Stimulated activated naive CD8-positive, alpha-beta T cell treated with anti-CD3 and anti-CD28 coated beads, Interleukin-15, Interleukin-2, amounts not matched to agents 100 U/mL and 50 U/mL, for 24 hours (primary cell): ENCODE data around the gene ABTB2.

Experiments
- ATAC-seq: fragments of 150-1000 bp; cut with Tn5 transposase; one replicate; pipeline ENCODE4 v1.10.0; 2021
- DNase-seq: peaks from one replicate; pipeline ENCODE4 v3.0.0; 2021

The ABTB2 gene

DNA sequence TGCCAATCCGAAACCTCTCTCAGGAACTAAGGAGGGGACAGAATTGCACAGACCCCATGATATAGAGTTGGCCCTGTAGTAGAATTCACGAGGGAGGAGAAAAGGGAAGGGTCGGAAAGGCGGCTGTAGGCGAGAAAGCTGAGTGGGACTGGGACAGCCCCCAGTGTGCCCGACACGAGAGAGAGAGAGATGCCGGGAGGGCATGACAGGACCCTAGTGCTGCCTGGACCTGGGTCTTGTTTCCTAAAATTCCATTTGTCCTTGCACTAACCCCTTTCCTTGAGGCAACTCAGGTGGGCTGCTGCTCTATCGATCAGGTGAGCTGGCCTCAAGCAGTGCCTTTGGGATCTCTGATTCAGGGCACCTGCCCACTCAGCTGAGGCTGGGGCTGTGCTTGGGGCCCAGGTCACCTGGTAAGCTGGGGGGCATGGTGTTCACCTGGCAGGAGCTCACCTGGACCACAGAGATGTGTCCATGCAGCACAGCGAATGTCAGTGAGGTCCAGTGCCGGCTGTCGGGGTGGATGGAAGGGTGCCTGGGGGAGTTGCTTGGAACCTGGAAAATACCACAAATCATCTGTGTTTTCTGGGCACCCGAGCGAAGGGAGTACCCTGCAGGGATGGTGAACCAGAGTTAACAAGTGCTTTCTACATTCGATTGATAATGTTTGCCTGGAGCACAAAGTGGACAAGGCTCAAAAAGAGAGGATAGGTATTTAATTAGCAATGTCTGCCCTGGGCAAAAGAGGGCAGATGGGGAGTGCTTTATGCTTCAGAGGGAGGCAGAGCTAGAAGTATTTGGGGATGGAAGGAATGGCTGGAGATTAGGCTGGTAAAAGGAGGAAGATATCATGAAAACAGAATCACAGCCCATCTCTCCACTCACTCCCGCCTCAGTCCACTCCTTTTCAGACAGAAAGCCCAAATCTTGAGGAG, 190.7 kb downstream of the ABTB2 start:
- DNase-seq, result no peak

DNA sequence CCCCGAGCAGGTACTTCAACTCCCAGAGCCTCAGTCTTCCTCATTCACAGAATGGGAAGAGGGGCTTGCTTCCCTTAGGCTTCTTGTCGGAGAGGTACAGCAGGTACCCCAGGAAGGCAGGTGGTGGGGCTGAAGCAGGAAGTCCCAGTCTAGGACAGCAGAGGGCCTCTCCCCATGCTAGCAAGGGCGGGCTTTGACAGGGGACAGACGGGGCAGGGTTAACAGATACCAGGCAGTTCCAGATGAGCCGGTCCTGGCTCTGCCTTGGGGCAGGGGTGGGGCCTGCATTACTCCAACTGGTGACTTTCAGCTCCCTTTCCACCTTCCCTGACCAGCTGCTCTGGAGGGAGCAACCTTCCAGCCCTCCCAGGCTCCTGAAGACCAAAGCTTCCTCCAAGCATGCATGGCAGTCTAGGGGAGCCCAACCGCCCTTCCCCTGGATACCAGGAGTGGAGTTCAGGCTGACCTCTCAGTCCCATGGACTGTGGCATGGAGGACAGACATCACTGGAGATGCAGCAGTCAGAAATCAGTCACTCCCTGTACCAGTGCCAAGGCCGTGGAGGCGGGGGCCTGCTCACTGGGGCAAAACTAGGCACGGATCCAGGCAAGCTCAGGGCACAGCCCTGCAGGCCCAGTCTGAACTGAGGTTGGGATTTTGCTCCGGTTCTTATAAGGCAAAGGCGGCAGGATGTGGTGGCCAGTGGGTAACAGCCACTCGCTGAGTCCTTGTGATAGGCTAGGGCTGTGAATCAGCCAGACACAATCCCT, 191.8 kb downstream of the ABTB2 start:
- ATAC-seq (no peak), DNase-seq (no peak)

More for the DNA sequence above, 190.7 kb downstream of the ABTB2 start:
- no peak for ATAC-seq

DNA sequence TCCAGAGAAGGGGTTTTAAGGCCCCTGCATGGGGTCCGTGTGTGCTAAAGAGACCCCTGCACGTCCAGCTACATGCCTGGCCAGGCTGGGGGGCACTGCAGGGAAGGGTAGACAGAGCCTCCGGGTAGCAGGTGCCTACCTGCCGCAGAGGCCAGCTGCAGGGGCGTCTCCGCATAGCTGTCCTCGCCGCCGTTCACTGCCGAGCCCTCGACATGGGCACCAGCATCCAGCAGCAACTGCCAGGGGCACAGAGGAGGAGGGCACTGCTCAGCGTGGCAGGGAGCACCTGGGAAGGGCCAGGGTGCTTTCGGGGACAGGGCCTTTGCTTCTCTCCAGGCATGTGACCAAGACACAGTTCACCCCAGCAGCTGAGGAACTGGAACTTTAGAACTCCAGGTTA, 192.7 kb downstream of the ABTB2 start:
- ATAC-seq, result no peak
- DNase-seq, result no peak

DNA sequence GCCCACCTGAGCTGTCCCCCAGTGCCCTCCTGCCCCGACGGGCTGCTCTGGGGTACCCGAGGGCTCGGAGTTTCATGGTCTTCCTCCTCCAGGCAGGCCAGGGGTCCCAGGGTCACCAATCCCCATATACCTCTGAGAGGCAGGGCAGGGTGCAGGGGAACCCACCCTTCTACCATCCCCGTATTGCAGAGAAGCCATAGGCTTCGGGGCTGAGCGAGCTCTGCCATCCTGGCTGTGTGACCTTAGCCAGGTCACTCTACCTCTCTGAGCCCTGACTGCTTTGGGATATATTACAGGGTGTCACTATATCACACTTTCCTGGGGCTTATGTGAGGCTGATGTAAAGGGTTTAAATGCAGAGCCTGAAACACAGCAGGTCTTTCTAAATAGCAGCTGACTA, 195.0 kb downstream of the ABTB2 start:
- DNase-seq (no peak), ATAC-seq (no peak)

DNA sequence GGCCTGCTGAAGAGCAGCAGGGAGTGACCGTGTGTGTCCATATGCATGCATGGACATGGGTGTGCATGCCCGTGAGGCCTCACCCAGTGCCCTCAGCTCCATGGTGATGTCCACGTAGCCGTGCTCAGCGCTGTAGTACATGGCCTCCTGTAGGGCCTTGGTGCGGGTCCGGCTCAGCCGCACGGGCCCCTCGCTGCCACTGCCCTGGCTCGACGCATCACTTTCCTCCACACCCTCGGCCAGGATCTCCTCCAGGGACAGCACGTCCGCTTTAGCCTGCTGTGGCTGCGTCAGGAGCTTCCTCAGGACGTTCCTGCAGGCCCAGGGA, 195.4 kb downstream of the ABTB2 start:
- ATAC-seq, result no peak
- no peak for DNase-seq

GRCh38 chr11:34161812-34162492, 195.9 kb downstream of the ABTB2 start:
- DNase-seq, result peak; percentile 63
- peak; percentile 88 for ATAC-seq

DNA sequence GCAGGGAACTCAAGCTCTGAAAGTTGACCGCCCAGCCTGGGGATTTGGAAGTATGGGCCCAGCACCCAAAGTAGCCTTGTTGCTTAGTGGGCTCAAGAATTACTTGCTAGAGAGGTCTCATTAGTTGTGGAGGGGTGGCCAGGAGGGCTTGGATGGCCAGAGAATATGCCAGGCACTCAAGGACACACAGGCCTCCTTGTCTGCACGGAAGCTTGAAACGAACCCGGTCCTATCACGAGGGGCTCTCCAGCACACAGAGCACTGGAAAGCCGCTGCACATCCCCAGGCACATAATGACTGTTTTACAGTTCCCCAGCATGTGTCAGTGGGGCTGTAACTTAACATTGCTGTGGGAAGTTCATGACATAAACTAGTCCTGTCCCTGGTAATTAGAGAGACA, 196.4 kb downstream of the ABTB2 start:
- DNase-seq, result no peak
- no peak for ATAC-seq

DNA sequence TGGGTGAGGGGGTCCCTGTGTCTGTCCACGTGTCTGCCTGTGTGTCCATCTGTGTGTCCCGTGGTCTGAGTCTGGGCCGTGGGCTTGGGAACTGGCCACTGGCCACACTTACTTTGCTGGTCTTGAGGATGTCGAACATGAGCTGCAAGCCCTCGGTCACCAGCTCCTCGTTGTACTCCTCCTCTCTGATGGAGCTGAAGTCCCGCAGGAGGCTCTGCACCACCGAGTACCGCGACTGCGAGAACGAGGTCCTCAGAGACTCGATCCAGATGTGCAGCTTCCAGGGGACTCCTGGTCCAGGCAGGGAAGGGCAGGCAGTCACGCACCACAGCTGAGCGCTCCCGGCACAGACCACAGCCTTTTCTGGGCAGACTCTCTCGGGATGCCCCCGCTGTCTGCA, 197.0 kb downstream of the ABTB2 start:
- no peak for ATAC-seq
- no peak for DNase-seq

GRCh38 chr11:34160049-34160721, 197.6 kb downstream of the ABTB2 start:
- DNase-seq (no peak), ATAC-seq (no peak)

DNA sequence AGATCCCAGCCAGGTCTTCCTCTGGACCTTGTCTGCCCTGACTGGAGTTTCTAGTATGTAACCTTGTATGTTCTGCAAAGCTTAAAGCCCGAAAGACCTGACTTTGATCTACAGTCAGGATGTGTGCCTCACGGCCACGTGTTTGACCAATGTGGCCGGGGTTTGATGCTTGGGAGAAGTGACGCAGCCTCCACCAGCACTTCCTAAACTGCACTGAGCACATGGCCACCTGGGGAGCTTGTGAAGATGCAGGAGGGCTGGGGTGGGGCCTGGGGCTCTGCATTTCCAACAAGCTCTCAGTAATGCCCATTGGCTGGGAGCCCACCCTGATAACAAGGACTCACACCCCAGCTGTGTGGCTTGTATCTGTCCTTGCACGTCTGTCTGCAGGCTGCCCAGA, 199.1 kb downstream of the ABTB2 start:
- peak; percentile 46 for DNase-seq
- ATAC-seq, result peak; percentile 45

DNA sequence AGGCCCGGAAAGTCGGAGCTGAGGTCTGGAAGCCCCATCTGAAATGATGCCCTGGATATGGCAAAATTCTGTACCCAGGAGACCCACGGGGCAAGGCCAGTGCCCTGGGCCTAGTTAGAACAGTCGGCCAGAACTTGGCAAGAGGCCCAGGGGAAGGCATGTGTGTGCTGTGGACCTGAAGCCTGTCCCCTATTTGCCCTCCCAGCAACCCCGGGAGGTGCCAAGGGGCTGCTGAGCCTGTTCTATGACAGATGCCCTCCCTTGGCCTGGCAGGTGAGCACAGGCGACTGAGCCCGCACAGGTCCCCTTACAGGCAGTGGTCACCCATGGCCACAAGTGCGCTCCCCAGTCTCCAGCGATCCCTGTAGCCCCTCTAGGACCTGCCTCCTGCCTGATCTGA, 200.6 kb downstream of the ABTB2 start:
- DNase-seq (no peak), ATAC-seq (no peak)

DNA sequence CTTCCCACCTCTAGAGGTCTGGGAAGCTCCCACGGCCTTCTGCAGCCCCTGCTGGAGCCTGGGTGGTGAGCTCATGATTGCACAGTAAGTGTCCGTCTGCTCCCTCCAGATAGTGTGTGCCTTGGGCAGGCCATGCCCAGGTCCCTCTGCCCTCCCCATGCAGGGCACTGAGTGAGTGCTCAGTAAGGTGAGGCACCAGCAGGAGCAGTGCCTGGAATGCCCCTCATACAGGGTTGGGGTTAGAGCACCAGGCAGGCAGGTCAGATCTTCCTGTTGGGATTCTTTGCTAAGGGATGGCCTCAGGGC, 202.1 kb downstream of the ABTB2 start:
- no peak for DNase-seq
- no peak for ATAC-seq

DNA sequence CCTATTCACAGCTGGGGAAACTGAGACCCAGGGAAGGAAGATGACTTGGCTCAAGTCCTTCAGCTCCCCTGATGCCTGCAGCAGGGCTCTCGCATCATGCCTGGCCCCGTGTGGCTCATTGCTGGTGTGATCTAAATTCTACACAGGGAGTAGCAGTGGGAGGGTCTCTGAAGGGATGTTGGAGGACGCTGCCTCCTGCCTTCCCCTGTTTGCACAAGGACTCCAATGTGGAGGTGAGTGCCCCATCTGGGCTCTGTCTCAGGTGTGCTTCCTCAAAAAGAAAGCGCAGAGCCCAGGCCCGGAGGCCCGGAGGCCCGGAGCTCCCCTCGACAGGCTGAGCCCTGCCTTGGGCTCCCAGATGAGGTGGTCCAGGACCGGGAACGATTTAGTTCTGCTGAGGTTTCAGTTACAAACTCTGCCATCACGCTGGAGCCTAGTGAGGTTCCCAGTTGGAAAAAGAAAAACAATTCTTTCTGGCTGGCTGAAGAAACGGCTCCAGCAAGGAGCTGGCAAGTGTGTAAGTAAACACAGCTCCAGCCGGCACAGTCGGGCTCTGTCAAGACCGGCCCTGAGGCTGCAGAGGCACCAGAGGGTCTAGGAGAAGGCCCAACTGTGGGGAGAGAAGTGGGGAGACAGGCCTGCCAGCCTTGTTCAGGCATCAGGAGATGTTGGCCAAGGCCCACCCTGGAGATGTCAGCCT, 202.6 kb downstream of the ABTB2 start:
- DNase-seq (no peak), ATAC-seq (no peak)

GRCh38 chr11:34154059-34154875, 203.5 kb downstream of the ABTB2 start:
- no peak for DNase-seq
- peak; percentile 5 for ATAC-seq

GRCh38 chr11:34151916-34152845, 205.6 kb downstream of the ABTB2 start:
- ATAC-seq (no peak), DNase-seq (no peak)

DNA sequence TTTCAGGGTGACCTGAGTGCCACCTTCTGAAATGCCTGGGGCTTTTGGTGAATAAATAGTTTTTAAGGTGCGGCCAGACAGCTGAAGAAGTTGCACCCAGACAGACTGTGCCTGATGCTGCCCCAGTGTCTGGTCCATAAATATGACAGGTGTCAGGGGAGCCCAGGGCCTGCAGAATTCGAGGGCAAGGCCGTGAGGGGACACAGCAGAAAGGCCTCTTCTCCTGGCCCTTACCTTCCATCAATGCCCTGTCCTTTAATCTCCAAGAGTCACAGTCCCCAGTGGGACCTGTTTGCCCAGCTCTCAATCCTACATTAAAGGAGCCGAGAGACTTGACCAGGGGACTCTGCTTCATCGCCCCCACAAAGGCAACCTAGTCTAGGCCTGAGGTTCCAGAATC, 206.6 kb downstream of the ABTB2 start:
- ATAC-seq (no peak), DNase-seq (no peak)

- DNase-seq, result no peak
- no peak for ATAC-seq
Observed at GRCh38 chr11:34150494-34151151, 207.2 kb downstream of the ABTB2 start.

- no peak for ATAC-seq
- no peak for DNase-seq
Observed at GRCh38 chr11:34149786-34150185, 208.0 kb downstream of the ABTB2 start.

DNA sequence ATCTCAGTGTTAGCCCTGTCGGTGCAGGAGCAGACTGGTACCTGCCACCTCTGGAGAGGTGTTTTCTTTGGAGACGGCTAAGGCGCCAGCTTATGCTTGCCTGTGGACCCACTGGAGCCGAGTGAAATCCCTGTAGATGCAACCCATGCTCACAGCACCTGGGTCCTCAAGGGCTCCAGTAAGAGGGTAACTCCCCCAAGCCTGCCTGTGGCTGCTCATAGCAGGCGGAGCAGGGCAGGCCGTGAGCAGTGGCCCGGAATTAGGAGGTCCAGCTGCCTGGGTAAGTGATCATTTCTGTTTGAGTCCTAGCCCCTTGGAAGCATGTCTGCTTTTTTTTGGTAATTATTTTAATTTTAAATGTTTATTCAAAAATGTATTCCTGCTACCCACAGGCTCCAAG, 208.5 kb downstream of the ABTB2 start:
- DNase-seq (no peak), ATAC-seq (no peak)
